ENCODE data around the gene ATP10A. TPM values are rescaled to one million over a fixed set of nuclear protein-coding genes. Genes with fewer than 3 reads are reported as not detected.
A peak's percentile ranks its signal among the peaks of the same experiment; 100 is the strongest.

Gene ATP10A
- total RNA-seq, 1 experiment from 2014 or later: not detected

- no peak overlapping the region for H3K4me3 ChIP-seq (ENCODE audit: low read depth, low read length)
- 0 out of 2 replicates have a peak, but pooled peaks cover 3% of the 10 kb centered on the region for H3K9me3 ChIP-seq
- Mint-ChIP-seq H3K27ac (ENCODE audit: unreplicated experiment) (peak overlapping the region; percentile 68), H3K4me1 (ENCODE audit: low read depth, unreplicated experiment) (peaks cover 24% of the 10 kb centered on the region), H3K4me3 (ENCODE audit: unreplicated experiment) (no peak overlapping the region), H3K9me3 (ENCODE audit: unreplicated experiment) (no peaks in the 10 kb centered on the region), H3K36me3 (ENCODE audit: insufficient read depth, unreplicated experiment) (no peaks in the 10 kb centered on the region), H3K27me3 (ENCODE audit: insufficient read depth, unreplicated experiment) (no peaks in the 10 kb centered on the region)
- no peaks in the 10 kb centered on the region for H3K27me3 ChIP-seq (replicated peaks; ENCODE audit: control insufficient read depth, insufficient read depth, low read length)
- ChIA-PET POLR2A (no interaction called here), CTCF (interaction anchor here (0.6 kb wide), 1 partner anchor 57 kb away, joined by 5 read pairs; no protein-coding TSS in a partner anchor)
- H3K4me1 ChIP-seq: peaks cover 45% of the 10 kb centered on the region
- H3K36me3 ChIP-seq (ENCODE audit: control insufficient read depth, insufficient read depth, low read length): no peaks in the 10 kb centered on the region
- intact Hi-C loops (cut with micrococcal nuclease; ENCODE audit: unreplicated experiment): loop anchor here (2.0 kb wide), 1 partner anchor 26 kb away; no protein-coding TSS in a partner anchor
- BruUV-seq (replicated peaks): no TSS peak
- no peak for TF ChIP-seq CTCF (IDR thresholded peaks at IDR 0.05; ENCODE audit: insufficient read depth in 1 of 2, low read depth in 1 of 2, low read length in 1 of 2, severe bottlenecking in 1 of 2, unreplicated experiment in 1 of 2)
- no peak for DNase-seq
Observed at GRCh38 chr15:25876231-25877140, 13.4 kb upstream of the ATP10A start.

GRCh38 chr15:25875566-25875965 is 12.4 kb upstream of the ATP10A start:
- BruUV-seq (replicated peaks): no TSS peak
- Histone ChIP-seq H3K36me3 (ENCODE audit: control insufficient read depth, insufficient read depth, low read length) (no peaks in the 10 kb centered on the region), H3K9me3 (0 out of 2 replicates have a peak, but pooled peaks cover 3% of the 10 kb centered on the region), H3K4me3 (ENCODE audit: low read depth, low read length) (no peak overlapping the region), H3K27me3 (replicated peaks; ENCODE audit: control insufficient read depth, insufficient read depth, low read length) (no peaks in the 10 kb centered on the region), H3K4me1 (peaks cover 36% of the 10 kb centered on the region)
- H3K4me1 Mint-ChIP-seq (ENCODE audit: low read depth, unreplicated experiment): peaks cover 15% of the 10 kb centered on the region
- H3K27me3 Mint-ChIP-seq (ENCODE audit: insufficient read depth, unreplicated experiment): no peaks in the 10 kb centered on the region
- CTCF ChIA-PET: no interaction called here
- no peaks in the 10 kb centered on the region for H3K9me3 Mint-ChIP-seq (ENCODE audit: unreplicated experiment)
- DNase-seq: no peak
- POLR2A ChIA-PET: no interaction called here
- intact Hi-C loops (cut with micrococcal nuclease; ENCODE audit: unreplicated experiment): no loop called here
- H3K4me3 Mint-ChIP-seq (ENCODE audit: unreplicated experiment): no peak overlapping the region
- no peaks in the 10 kb centered on the region for H3K36me3 Mint-ChIP-seq (ENCODE audit: insufficient read depth, unreplicated experiment)
- no peak for TF ChIP-seq CTCF (IDR thresholded peaks at IDR 0.05; ENCODE audit: insufficient read depth in 1 of 2, low read depth in 1 of 2, low read length in 1 of 2, severe bottlenecking in 1 of 2, unreplicated experiment in 1 of 2)
- no peak overlapping the region for H3K27ac Mint-ChIP-seq (ENCODE audit: unreplicated experiment)

- no peak overlapping the region for H3K27ac Mint-ChIP-seq (ENCODE audit: unreplicated experiment)
- H3K9me3 Mint-ChIP-seq (ENCODE audit: unreplicated experiment): no peaks in the 10 kb centered on the region
- DNase-seq: no peak
- no peak for TF ChIP-seq CTCF (IDR thresholded peaks at IDR 0.05; ENCODE audit: insufficient read depth in 1 of 2, low read depth in 1 of 2, low read length in 1 of 2, severe bottlenecking in 1 of 2, unreplicated experiment in 1 of 2)
- H3K4me3 ChIP-seq (ENCODE audit: low read depth, low read length): no peak overlapping the region
- no peaks in the 10 kb centered on the region for H3K27me3 Mint-ChIP-seq (ENCODE audit: insufficient read depth, unreplicated experiment)
- H3K4me3 Mint-ChIP-seq (ENCODE audit: unreplicated experiment): no peak overlapping the region
- CTCF ChIA-PET: no interaction called here
- peaks cover 15% of the 10 kb centered on the region for H3K4me1 Mint-ChIP-seq (ENCODE audit: low read depth, unreplicated experiment)
- H3K4me1 ChIP-seq: peaks cover 26% of the 10 kb centered on the region
- no peaks in the 10 kb centered on the region for H3K27me3 ChIP-seq (replicated peaks; ENCODE audit: control insufficient read depth, insufficient read depth, low read length)
- BruUV-seq (replicated peaks): no TSS peak
- H3K36me3 Mint-ChIP-seq (ENCODE audit: insufficient read depth, unreplicated experiment): no peaks in the 10 kb centered on the region
- 0 out of 2 replicates have a peak, but pooled peaks cover 3% of the 10 kb centered on the region for H3K9me3 ChIP-seq
- POLR2A ChIA-PET: no interaction called here
- H3K36me3 ChIP-seq (ENCODE audit: control insufficient read depth, insufficient read depth, low read length): no peaks in the 10 kb centered on the region
- intact Hi-C loops (cut with micrococcal nuclease; ENCODE audit: unreplicated experiment): no loop called here
Observed at GRCh38 chr15:25874379-25874778, 11.3 kb upstream of the ATP10A start.

Measured in Caco-2 (cell line).